Activated CD8-positive, alpha-beta memory T cell treated with anti-CD3 and anti-CD28 coated beads, Interleukin-2, amount 50 U/mL, for 24 hours (primary cell): ENCODE measurements around the gene M6PR.
"Not testable (repeated sequence)": the region's sequence is repeated elsewhere in the genome, so short reads cannot be mapped to it uniquely, and the experiment has no call there.

Experiments
- DNase-seq: peaks from one replicate; pipeline ENCODE4 v3.0.0-alpha.2; 2020; ENCODE audit errors: extremely low read depth

The M6PR gene

GRCh38 chr12:8950702-8951478, 1.4 kb upstream of the M6PR start:
- DNase-seq, result no peak

GRCh38 chr12:8950221-8950527, 729 bp upstream of the M6PR start:
- DNase-seq, result no peak

- DNase-seq, result no peak
Observed at GRCh38 chr12:8948701-8949341, 624 bp downstream of the M6PR start.

- no peak for DNase-seq
Observed at GRCh38 chr12:8947737-8948136, 1.7 kb downstream of the M6PR start.

- DNase-seq, result no peak
Observed at GRCh38 chr12:8946733-8947132, 2.7 kb downstream of the M6PR start.

GRCh38 chr12:8943565-8944186, 5.8 kb downstream of the M6PR start:
- DNase-seq, result no peak

GRCh38 chr12:8941691-8942478, 7.6 kb downstream of the M6PR start:
- no peak for DNase-seq

GRCh38 chr12:8937842-8938442, 11.5 kb downstream of the M6PR start:
- DNase-seq, result not testable (repeated sequence)

GRCh38 chr12:8936735-8937134, 12.7 kb downstream of the M6PR start:
- DNase-seq, result no peak

GRCh38 chr12:8934080-8934479, 15.4 kb downstream of the M6PR start:
- not testable (repeated sequence) for DNase-seq

- DNase-seq, result not testable (repeated sequence)
Observed at GRCh38 chr12:8932464-8932863, 17.0 kb downstream of the M6PR start.

- DNase-seq, result not testable (repeated sequence)
Observed at GRCh38 chr12:8930655-8931323, 18.7 kb downstream of the M6PR start.

- no peak for DNase-seq
Observed at GRCh38 chr12:8922544-8922943, 26.9 kb downstream of the M6PR start.

GRCh38 chr12:8919643-8920042, 29.8 kb downstream of the M6PR start:
- DNase-seq, result not testable (repeated sequence)

- no peak for DNase-seq
Observed at GRCh38 chr12:8917751-8918150, 31.7 kb downstream of the M6PR start.

- no peak for DNase-seq
Observed at GRCh38 chr12:8917031-8917430, 32.4 kb downstream of the M6PR start.

- DNase-seq, result no peak
Observed at GRCh38 chr12:8916154-8916553, 33.3 kb downstream of the M6PR start.

- DNase-seq, result peak; percentile 9
Observed at GRCh38 chr12:8914716-8915526, 34.5 kb downstream of the M6PR start.

GRCh38 chr12:8914033-8914715, 35.3 kb downstream of the M6PR start, which contains the start of gene PHC1:
Gene PHC1 (plus strand): TSS chr12:8914509. CDS start chr12:8917678, 3,169 bp downstream.
- DNase-seq, result peak; percentile 41

GRCh38 chr12:8913702-8914032, 35.8 kb downstream of the M6PR start:
- no peak for DNase-seq
